ENCODE results near the gene HYAL1. TPM values are rescaled to one million over a fixed set of nuclear protein-coding genes. Genes with fewer than 3 reads are reported as not detected.

The HYAL1 gene
- total RNA-seq, 1 donor = 2.6 TPM

DNA sequence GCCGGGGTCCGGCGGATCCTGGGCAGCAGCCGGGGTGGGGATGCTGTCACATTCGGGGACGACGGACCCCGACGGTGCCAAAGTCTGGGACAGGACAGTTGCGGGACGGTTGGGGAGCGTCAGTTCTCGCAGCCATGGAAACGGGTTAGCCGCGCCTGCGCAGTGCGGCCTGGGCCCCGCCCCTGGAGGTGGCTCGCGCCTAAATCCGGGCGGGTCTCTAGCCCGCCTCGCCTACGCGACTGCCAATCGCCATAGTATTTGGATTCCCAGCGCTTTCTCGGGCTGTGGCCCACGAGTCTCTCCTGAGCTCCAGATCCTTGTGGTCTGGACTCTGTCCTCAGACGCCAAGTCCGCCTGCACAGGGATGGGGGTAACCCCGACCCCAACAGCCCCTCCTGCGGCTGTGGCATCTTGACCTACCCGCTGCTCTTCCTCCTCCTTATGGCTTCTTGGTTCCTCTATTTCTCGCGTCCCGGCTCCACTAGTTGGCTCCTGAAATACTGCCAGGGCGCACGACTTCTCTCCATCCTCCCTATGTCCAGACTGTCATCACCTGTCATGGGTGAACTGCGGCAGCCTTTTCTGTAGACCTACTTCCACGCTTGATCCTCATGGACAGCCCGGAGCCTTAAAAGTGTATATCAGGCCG, 42.3 kb upstream of the HYAL1 start, which contains the start of gene ZMYND10:
Gene ZMYND10, minus strand, starts transcription at position 147 of the 649 bp plus-strand sequence. CDS start 153 bp downstream, outside the sequence.
- H3K4me3 ChIP-seq (ENCODE audit: low read depth, low read length) = peak within 1 kb of the TSS; percentile 59
- TF ChIP-seq, protein P1, sequence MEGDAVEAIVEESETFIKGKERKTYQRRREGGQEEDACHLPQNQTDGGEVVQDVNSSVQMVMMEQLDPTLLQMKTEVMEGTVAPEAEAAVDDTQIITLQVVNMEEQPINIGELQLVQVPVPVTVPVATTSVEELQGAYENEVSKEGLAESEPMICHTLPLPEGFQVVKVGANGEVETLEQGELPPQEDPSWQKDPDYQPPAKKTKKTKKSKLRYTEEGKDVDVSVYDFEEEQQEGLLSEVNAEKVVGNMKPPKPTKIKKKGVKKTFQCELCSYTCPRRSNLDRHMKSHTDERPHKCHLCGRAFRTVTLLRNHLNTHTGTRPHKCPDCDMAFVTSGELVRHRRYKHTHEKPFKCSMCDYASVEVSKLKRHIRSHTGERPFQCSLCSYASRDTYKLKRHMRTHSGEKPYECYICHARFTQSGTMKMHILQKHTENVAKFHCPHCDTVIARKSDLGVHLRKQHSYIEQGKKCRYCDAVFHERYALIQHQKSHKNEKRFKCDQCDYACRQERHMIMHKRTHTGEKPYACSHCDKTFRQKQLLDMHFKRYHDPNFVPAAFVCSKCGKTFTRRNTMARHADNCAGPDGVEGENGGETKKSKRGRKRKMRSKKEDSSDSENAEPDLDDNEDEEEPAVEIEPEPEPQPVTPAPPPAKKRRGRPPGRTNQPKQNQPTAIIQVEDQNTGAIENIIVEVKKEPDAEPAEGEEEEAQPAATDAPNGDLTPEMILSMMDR (IDR thresholded peaks at IDR 0.05; ENCODE audit: insufficient read depth, low read depth, low read length) = no peak
- peak; percentile 51 for DNase-seq (ENCODE audit: low read depth)

DNA sequence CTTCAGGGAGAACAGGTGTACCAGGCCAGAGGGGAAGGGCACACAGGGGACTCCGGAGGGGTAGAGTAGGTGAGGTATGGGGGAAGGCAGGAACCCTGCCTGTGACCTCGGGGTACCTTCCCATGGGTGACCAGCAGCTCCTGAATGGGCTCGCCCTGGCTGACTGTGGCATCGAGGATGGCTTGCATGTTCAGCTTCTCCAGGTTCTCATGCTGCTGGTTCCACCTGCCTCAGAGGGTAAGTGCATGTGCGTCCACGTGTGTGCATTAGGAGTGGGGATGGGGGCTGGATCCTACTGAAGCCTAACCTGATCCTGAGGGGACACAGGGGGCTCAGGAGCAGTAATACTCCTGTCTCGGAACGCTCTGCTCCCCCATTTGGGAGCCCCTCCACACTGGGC, 41.6 kb upstream of the HYAL1 start:
- no peak for DNase-seq (ENCODE audit: low read depth)
- TF ChIP-seq, protein P1 (IDR thresholded peaks at IDR 0.05; ENCODE audit: insufficient read depth, low read depth, low read length) = no peak
- peak overlapping the region; percentile 59 for H3K4me3 ChIP-seq (ENCODE audit: low read depth, low read length)

DNA sequence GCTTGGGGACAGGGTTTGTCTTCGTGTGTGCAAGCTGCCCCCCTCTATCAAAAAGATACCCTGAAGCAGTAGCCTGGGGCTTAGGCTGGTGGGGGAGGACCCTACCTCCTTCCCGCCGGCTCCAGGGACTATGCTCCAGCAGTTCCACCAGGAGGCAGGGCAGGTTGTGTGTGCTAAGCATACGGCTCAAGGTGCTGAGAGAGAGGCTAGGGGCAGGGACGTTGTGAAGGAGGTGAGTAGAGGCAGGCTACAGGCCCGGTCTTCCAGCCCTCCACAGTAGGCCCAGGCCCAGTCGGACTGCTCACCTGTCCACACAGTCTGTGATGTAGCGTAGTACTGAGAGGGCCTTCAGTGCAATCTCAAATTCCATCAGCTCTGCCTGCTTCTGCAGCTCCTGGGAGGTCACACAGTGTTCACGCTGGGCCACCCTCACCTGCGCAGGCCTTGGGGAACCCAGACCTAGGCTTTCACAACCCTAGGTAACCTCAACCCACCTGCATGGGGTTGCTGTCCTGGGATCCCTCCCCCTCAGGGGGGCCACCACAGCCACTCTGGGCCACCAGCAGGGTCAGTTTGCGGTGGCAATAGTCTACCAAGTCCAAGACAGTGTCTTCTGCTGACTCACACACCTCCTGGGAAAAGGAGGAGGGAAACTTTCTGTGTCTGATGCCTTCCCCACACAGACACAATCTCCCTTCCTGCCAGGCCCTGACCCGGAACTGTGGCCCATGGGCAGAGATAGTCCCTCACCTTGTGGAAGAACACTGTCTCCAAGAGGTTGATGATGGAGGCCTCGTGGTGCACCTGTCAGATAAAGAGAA, 39.6 kb upstream of the HYAL1 start:
- TF ChIP-seq, protein P1 (IDR thresholded peaks at IDR 0.05; ENCODE audit: insufficient read depth, low read depth, low read length) = no peak
- H3K4me3 ChIP-seq (ENCODE audit: low read depth, low read length) = no peak overlapping the region
- DNase-seq (ENCODE audit: low read depth) = no peak

DNA sequence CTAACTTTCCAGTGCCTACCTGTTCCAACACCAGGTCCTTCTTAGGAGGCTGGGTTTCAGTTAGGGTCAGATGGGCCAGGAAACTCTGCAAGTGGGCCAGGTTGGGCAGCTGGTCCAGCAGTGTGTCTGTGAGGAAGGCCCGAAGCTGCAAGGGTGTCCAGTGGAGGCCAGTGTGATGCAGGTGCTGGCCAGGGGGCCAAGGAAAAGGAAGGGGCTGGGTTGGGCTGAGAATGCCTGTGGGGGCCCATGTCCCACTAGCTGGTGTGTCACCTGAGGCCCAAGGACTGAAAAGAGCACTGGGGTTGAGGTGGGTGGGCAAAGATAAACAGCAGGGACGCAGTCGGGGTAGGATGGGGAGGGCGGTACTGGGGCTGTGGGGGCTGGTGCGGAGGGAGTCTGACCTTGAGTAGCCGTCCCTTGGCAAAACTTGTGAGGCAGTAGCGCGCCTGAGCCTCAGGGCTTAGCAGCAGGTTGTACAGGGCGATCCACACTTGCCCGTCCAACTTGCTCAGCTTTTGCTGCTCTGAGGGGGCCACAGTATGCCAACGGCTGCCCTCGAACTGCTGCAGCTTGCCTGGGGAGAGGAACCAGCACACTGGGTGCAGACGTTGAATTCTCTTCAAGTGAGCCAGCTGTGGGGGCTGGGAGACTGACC, 38.7 kb upstream of the HYAL1 start:
- H3K4me3 ChIP-seq (ENCODE audit: low read depth, low read length) = no peak overlapping the region
- no peak for DNase-seq (ENCODE audit: low read depth)
- TF ChIP-seq, protein P1 (IDR thresholded peaks at IDR 0.05; ENCODE audit: insufficient read depth, low read depth, low read length) = no peak

DNA sequence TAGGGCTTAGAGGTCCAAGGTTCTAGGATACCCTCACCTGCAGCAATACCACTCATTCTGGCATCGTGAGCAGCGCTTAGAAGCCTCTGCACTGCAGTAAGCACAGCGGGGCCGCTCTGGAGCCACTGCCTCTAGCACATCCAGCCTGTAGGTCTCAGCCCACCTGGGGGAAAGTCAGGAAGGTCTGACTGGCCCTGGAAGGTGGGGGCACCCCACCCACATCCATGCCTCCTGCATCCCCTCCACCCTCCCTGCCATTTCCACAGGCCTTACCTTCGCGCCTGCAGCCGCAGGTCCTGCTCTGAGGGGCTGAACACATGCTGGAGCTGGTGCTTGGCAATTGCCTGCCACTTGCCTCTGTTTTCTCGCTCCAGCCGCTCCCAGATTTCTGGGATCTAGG, 38.2 kb upstream of the HYAL1 start:
- TF ChIP-seq, protein P1 (IDR thresholded peaks at IDR 0.05; ENCODE audit: insufficient read depth, low read depth, low read length) = no peak
- no peak for DNase-seq (ENCODE audit: low read depth)
- H3K4me3 ChIP-seq (ENCODE audit: low read depth, low read length) = peak overlapping the region; percentile 58

DNA sequence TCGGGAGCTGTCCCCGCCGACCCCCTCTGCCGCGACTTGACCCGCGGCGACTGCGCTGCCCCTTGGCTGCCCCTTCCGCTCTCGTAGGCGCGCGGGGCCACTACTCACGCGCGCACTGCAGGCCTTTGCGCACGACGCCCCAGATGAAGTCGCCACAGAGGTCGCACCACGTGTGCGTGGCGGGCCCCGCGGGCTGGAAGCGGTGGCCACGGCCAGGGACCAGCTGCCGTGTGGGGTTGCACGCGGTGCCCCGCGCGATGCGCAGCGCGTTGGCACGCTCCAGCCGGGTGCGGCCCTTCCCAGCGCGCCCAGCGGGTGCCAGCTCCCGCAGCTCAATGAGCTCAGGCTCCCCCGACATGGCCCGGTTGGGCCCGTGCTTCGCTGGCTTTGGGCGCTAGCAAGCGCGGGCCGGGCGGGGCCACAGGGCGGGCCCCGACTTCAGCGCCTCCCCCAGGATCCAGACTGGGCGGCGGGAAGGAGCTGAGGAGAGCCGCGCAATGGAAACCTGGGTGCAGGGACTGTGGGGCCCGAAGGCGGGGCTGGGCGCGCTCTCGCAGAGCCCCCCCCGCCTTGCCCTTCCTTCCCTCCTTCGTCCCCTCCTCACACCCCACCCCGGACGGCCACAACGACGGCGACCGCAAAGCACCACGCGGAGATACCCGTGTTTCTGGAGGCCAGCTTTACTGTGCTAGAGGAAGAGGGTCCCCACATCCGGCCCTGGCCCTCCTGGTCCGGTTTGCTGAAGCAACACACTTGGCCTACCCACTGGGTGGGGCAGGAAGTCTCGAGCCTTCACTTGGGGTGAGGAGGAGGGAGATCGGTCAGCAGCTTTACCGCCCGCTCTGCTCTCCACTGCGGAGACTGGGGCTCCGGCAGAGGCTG, 37.3 kb upstream of the HYAL1 start, which contains the start of gene RASSF1:
Gene RASSF1, minus strand, starts transcription at position 389 of the 882 bp plus-strand sequence. Its CDS starts 31 bp downstream, at position 358.
- peak within 1 kb of the TSS; percentile 58 for H3K4me3 ChIP-seq (ENCODE audit: low read depth, low read length)
- peak; percentile 64 for DNase-seq (ENCODE audit: low read depth)
- TF ChIP-seq, protein P1 (IDR thresholded peaks at IDR 0.05; ENCODE audit: insufficient read depth, low read depth, low read length) = no peak
